ENCODE measurements around the gene CCDC86.

CCDC86 gene

GRCh38 chr11:60840470-60841430 is 1.2 kb upstream of the CCDC86 start:
- no peak overlapping the region for H3K4me3 ChIP-seq (ENCODE audit: low read depth, low read length)
- no peak for TF ChIP-seq CTCF (conservative IDR thresholded peaks at IDR 0.05; ENCODE audit: low read depth, low read length)
- peak; percentile 94 for DNase-seq (ENCODE audit: low read depth)

- peak overlapping the region; percentile 90 for H3K4me3 ChIP-seq (ENCODE audit: low read depth, low read length)
- no peak for DNase-seq (ENCODE audit: low read depth)
- no peak for TF ChIP-seq CTCF (conservative IDR thresholded peaks at IDR 0.05; ENCODE audit: low read depth, low read length)
These were observed 1.0 kb downstream of the CCDC86 start for GRCh38 chr11:60842668-60843600.

DNA sequence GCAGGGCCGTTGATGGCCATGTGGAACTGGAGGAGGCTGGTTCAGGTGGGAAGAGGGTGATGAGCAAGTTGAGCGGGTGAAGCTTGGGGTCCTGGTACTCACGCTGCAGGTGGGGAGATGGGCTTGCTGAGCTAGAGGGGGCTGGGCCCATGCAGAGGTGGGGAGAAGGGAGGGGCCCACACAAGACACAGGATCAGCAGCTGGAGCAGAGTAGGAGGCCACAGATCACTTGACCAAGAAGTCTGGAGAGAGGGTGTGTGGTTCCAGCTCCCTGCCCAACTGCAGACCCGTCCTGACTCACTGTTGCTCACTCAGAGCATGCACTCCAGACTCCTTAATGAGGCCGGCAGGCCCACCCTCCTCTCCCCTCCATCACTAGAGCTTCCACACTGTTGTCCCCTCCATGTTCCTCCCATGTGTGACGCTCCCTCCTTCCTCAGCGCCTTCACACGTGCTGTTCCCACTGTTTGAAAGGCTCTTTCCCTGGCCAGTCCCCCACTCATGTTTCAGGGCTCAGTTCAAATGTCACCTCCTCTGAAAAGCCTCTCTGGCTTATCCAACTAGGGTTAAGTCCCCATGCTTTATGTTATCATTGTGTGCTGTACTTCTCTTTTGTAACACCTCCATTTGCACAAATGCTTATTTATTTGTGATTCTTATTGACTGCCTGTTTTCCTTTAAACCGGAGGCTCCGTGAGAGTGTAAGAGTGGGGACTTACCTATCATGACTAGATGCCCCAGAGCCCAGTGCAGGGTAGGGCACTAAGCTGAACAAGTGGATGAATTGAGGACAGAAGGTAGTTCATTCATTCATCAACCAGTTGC is 2.3 kb downstream of the CCDC86 start:
- TF ChIP-seq CTCF (conservative IDR thresholded peaks at IDR 0.05; ENCODE audit: low read depth, low read length) = no peak
- peak; percentile 44 for DNase-seq (ENCODE audit: low read depth)
- peak overlapping the region; percentile 90 for H3K4me3 ChIP-seq (ENCODE audit: low read depth, low read length)

DNA sequence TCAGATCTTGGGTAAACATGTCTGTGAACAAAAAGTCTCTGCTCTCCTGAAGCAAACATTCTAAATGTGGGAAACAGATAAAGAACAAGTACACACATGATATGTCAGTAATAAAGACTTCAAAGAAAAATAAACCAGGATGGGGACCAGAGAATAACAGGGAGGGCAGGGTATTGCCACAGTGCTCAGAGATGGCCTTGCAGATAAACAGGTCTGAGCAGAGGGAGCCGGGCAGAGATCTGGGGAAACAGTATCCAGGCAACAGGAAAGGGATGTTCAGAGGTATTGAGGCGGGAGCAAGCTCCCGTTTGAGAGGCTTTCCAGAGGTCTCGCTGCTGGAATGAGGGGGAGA is 2.9 kb downstream of the CCDC86 start:
- DNase-seq (ENCODE audit: low read depth) = no peak

GRCh38 chr11:60845338-60845737 is 3.4 kb downstream of the CCDC86 start:
- no peak for TF ChIP-seq CTCF (conservative IDR thresholded peaks at IDR 0.05; ENCODE audit: low read depth, low read length)
- no peak for DNase-seq (ENCODE audit: low read depth)
- H3K4me3 ChIP-seq (ENCODE audit: low read depth, low read length) = peak overlapping the region; percentile 21

More for the DNA sequence above, 2.9 kb downstream of the CCDC86 start:
- H3K4me3 ChIP-seq (ENCODE audit: low read depth, low read length) = peak overlapping the region; percentile 28
- TF ChIP-seq CTCF (conservative IDR thresholded peaks at IDR 0.05; ENCODE audit: low read depth, low read length) = no peak

DNA sequence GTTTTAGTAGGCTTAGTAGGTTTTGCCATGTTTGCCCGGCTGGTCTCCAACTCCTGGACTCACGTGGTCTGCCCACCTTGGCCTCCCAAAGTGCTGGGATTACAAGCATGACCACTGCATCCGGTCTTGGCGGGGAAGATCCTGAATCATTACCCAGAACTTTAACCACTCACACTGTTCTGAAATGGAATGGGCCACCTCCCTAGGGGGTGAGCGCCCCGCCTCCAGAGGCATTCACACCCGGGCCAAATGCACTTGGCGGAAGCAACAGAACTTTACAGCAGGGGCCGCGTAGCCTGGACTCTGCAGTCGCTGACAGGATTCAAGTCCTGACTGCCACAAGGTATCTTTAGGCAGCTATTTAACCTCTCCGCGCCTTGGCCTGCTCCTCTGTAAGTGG is 5.4 kb downstream of the CCDC86 start:
- peak; percentile 62 for DNase-seq (ENCODE audit: low read depth)
- TF ChIP-seq CTCF (conservative IDR thresholded peaks at IDR 0.05; ENCODE audit: low read depth, low read length) = no peak
- H3K4me3 ChIP-seq (ENCODE audit: low read depth, low read length) = no peak overlapping the region

Measured in choroid plexus epithelial cell (primary cell).